Left lung (tissue), 10 donors: ENCODE measurements around the gene MPRIP. TPM values are rescaled to one million over a fixed set of nuclear protein-coding genes. Genes with fewer than 3 reads are reported as not detected.

ENCODE experiments used
- ATAC-seq: fragments of 200-7000 bp; cut with Tn5 transposase; one replicate; pipeline ENCODE4 v1.9.1; 2020; ENCODE audit warnings: moderate library complexity
- DNase-seq, 4 donors: peaks; one replicate each; pipeline ENCODE4 v3.0.0-alpha.2; 2013 to 2020
- H3K27ac ChIP-seq, 2 donors: fragments of 200-600 bp; sonication (generic) in 1 of 2; one replicate each; pipeline versions ENCODE4 v1.5.0 to v1.8.0; 2020 to 2021
- H3K27me3 ChIP-seq, 2 donors: fragments of 200-600 bp; sonication (generic) in 1 of 2; one replicate each; pipeline versions ENCODE4 v1.5.0 to v1.8.0; 2020 to 2021
- H3K36me3 ChIP-seq, 2 donors: fragments of 200-600 bp; sonication (generic) in 1 of 2; one replicate each; pipeline versions ENCODE4 v1.5.0 to v1.8.0; 2020 to 2021
- H3K4me1 ChIP-seq, 2 donors: fragments of 200-600 bp; one replicate each; pipeline ENCODE4 v1.8.0; 2021
- H3K4me3 ChIP-seq, 2 donors: fragments of 200-600 bp; sonication (generic) in 1 of 2; one replicate each; pipeline versions ENCODE4 v1.5.0 to v1.8.0; 2020 to 2021; ENCODE audit warnings: mild to moderate bottlenecking in 1 of 2
- H3K9me3 ChIP-seq, 2 donors: fragments of 200-600 bp; sonication (generic) in 1 of 2; one replicate each; pipeline versions ENCODE4 v1.5.0 to v1.8.0; 2020 to 2021
- intact Hi-C, 2 donors: fragments of 100-400 bp; cut with DNase I; formaldehyde crosslinking; loops; one replicate each; pipeline versions ENCODE4 v1.11.2 to v1.14.2; 2022
- polyA plus RNA-seq, 6 donors: library from polyadenylated mRNA; unstranded; fragments of 120-200 nt; gene quantifications; one replicate each; pipeline ENCODE4 v1.2.1, GENCODE V29; 2013; ENCODE audit not compliant: insufficient read length in 6 of 6
- total RNA-seq, 2 donors: library from RNA; stranded (reverse); fragmentation: NEBNext Ultra II Directional; extraction: Animal tissue kit (Norgen Biotek cat#: 25700); gene quantifications; one replicate each; pipeline ENCODE4 v1.2.1, GENCODE V29; 2021
- TF ChIP-seq, protein P1 (sequence below), 2 donors: fragments of 200-600 bp; sonication (generic) in 1 of 2; IDR thresholded peaks; one replicate each; pipeline versions ENCODE4 v1.5.0 to v1.8.0; 2021; ENCODE audit warnings: antibody characterized with exemption in 2 of 2
- donor health status: DM: no; HTN: yes; CAD: no.
- donor health status: DM: no; HTN: no; CAD: no.

MPRIP gene
- total and polyA plus RNA-seq, 8 donors: 221 to 338 (median 257) TPM

DNA sequence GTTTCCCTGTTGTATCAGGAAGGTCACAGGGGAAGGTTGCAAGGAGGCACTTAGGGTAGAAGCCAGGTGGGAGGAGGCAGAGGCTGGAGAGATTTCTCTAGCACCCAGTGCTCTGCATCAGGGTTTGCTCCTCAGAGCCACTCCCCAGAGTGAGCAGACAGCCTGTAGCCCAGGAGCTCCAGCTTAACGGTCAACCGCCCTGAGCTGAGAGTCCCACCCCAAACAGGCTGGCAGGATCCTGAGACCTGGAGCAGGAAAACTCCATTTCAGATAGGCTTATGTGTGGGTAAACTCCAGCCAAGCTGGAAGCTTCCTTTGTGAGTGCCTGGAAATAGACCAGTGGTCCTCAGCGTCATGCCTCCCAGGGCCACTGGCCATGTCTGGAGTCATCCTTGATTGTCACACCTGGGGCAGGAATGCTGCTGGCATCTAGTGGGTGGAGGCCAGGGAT is 37.9 kb downstream of the MPRIP start:
- H3K27me3 ChIP-seq: no peaks in the 10 kb centered on the region
- ATAC-seq (peak; percentile 32), DNase-seq (peak in 1 of 4 donors; percentile 28)
- H3K36me3 ChIP-seq: peaks cover 0 to 54% of the 10 kb centered on the region in 2 donors
- no peaks in the 10 kb centered on the region for H3K9me3 ChIP-seq
- TF ChIP-seq, protein P1, sequence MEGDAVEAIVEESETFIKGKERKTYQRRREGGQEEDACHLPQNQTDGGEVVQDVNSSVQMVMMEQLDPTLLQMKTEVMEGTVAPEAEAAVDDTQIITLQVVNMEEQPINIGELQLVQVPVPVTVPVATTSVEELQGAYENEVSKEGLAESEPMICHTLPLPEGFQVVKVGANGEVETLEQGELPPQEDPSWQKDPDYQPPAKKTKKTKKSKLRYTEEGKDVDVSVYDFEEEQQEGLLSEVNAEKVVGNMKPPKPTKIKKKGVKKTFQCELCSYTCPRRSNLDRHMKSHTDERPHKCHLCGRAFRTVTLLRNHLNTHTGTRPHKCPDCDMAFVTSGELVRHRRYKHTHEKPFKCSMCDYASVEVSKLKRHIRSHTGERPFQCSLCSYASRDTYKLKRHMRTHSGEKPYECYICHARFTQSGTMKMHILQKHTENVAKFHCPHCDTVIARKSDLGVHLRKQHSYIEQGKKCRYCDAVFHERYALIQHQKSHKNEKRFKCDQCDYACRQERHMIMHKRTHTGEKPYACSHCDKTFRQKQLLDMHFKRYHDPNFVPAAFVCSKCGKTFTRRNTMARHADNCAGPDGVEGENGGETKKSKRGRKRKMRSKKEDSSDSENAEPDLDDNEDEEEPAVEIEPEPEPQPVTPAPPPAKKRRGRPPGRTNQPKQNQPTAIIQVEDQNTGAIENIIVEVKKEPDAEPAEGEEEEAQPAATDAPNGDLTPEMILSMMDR (IDR thresholded peaks at IDR 0.05): no peak
- H3K27ac ChIP-seq: no peak overlapping the region
- intact Hi-C loops: no loop called here
- H3K4me1 ChIP-seq: peaks cover 34 to 51% of the 10 kb centered on the region in 2 donors
- H3K4me3 ChIP-seq: no peak overlapping the region

DNA sequence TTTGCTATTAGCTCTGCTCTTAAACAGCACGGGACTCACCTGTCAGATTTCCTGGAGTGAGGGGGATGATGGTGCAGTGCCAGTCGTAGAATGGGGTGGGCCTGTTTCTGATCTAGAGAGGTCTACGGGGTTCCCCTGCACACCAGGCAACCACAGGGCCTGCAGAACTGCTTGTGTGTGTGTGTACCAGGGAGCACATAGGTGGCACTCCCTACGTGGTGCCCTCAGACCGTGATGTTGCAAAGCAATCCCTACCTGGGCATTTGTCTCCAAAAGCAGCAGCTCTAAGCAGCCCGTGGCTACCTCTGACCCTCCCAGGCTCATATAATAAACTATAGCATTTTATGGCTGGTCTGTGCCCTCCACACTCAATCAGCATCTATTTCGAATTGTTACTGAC is 38.5 kb downstream of the MPRIP start:
- DNase-seq: peak in 1 of 4 donors; percentile 21
- Histone ChIP-seq H3K4me3 (no peak overlapping the region), H3K36me3 (peaks cover 0 to 54% of the 10 kb centered on the region in 2 donors), H3K9me3 (no peaks in the 10 kb centered on the region), H3K27me3 (no peaks in the 10 kb centered on the region), H3K4me1 (peaks cover 30 to 45% of the 10 kb centered on the region in 2 donors), H3K27ac (peak overlapping the region in 1 of 2 donors; percentile 3)
- ATAC-seq: no peak
- intact Hi-C loops: no loop called here
- TF ChIP-seq, protein P1 (IDR thresholded peaks at IDR 0.05): no peak

DNA sequence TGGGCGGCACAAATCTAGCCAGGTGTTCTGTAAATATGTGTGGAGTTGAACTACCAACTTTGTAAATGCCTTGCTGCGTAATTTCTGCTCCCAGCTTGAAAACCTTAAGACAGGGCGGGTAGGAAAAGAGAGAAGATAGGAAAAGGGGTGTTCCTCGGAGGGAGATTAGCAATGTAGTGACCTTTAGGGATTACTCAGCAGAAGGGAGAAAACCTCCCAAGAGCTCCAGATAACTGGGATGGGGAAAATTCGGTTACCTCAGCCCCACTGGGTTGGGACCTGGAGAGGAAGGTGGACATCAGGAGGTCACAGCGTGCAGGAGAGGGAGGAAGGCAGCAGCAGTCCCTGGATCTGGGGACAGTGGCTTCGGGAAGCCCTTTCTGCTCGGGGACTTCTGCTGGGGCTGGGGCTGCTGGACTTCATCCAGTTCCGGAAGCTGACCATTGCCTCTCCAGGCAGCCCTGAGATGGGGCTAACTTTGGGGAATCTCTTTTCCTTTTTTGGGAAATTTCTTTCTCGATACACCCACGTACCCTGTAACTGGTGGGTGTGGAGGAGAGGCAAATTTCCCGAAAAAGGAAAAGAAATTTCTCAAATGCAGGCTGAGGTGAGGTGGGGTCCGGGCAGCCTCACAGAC is 39.2 kb downstream of the MPRIP start:
- Histone ChIP-seq H3K9me3 (no peaks in the 10 kb centered on the region), H3K4me3 (no peak overlapping the region), H3K4me1 (peaks cover 30 to 46% of the 10 kb centered on the region in 2 donors), H3K27me3 (no peaks in the 10 kb centered on the region), H3K27ac (peak overlapping the region in 1 of 2 donors; percentile 13), H3K36me3 (peaks cover 0 to 50% of the 10 kb centered on the region in 2 donors)
- TF ChIP-seq, protein P1 (IDR thresholded peaks at IDR 0.05): no peak
- ATAC-seq (no peak), DNase-seq (peak in 1 of 4 donors; percentile 23)
- intact Hi-C loops: no loop called here

DNA sequence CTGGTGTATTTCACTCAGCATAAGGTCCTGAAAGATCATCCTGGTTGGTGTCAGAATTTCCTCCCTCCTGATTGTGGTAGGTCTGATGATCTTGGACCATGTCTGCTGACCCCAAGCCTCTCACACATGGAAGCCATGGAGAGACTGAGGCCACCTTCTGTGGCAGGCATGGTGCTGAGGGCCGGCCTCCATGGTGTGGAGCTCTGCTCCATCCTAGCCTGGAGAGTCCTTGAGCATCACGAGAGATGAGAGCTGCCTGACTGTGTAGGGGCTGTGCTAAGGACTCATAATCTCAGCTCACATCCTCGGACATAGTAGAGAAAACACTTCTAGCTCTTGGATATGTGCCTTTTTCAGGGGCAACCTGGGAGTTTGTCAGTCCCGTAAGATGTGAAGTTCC is 40.6 kb downstream of the MPRIP start:
- no peaks in the 10 kb centered on the region for H3K27me3 ChIP-seq
- DNase-seq (peak in 1 of 4 donors; percentile 25), ATAC-seq (peak; percentile 36)
- no peak overlapping the region for H3K27ac ChIP-seq
- H3K36me3 ChIP-seq: peaks cover 0 to 48% of the 10 kb centered on the region in 2 donors
- no peaks in the 10 kb centered on the region for H3K9me3 ChIP-seq
- H3K4me3 ChIP-seq: no peak overlapping the region
- TF ChIP-seq, protein P1 (IDR thresholded peaks at IDR 0.05): no peak
- intact Hi-C loops: no loop called here
- peaks cover 30 to 55% of the 10 kb centered on the region in 2 donors for H3K4me1 ChIP-seq

DNA sequence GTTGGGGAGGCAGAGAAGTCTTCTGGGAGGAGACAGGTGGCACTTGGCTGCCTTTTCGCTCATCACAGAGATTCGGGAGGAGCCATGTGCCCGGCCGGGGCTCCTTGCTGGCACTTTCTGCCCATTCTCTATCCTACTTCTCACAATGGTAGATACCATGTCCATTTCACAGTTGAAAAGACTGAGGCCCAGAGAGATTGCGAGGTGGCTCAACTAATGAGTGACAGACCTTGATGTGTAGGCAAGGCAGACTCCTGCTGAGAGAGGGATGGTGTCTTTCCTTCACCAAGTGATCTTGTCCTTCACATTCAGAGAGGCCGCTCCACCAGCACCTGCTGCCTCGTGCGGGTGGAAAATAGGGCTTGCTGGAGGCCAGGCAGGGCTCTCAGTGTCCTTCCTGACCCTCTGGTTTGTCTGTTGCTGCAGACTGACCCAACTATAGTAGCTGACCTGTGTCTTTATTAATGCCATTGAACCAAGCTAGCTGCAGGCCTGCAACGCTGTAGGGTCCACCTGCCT is 42.1 kb downstream of the MPRIP start:
- Histone ChIP-seq H3K27ac (no peak overlapping the region), H3K4me1 (peaks cover 20 to 52% of the 10 kb centered on the region in 2 donors), H3K9me3 (no peaks in the 10 kb centered on the region), H3K27me3 (no peaks in the 10 kb centered on the region), H3K36me3 (peaks cover 0 to 43% of the 10 kb centered on the region in 2 donors), H3K4me3 (no peak overlapping the region)
- ATAC-seq (no peak), DNase-seq (peak in 1 of 4 donors; percentile 20)
- TF ChIP-seq, protein P1 (IDR thresholded peaks at IDR 0.05): no peak
- intact Hi-C loops: no loop called here
